Measurements from ENCODE around the gene TNRC6A.
"Not testable (repeated sequence)": the region's sequence is repeated elsewhere in the genome, so short reads cannot be mapped to it uniquely, and the experiment has no call there.

The TNRC6A gene

GRCh38 chr16:24848065-24848464 lies 118.6 kb downstream of the TNRC6A start:
- no peak for DNase-seq

- no peak for DNase-seq
Measured at GRCh38 chr16:24849641-24850040, 120.2 kb downstream of the TNRC6A start.

- DNase-seq = no peak
Measured at GRCh38 chr16:24850289-24850938, 121.0 kb downstream of the TNRC6A start.

GRCh38 chr16:24851700-24852099 lies 122.2 kb downstream of the TNRC6A start:
- no peak for DNase-seq

GRCh38 chr16:24852281-24852721 lies 122.8 kb downstream of the TNRC6A start:
- no peak for DNase-seq

GRCh38 chr16:24853169-24853824 lies 123.8 kb downstream of the TNRC6A start:
- DNase-seq = no peak

GRCh38 chr16:24853830-24854229 lies 124.4 kb downstream of the TNRC6A start:
- no peak for DNase-seq

GRCh38 chr16:24854607-24855171 lies 125.2 kb downstream of the TNRC6A start:
- no peak for DNase-seq

- no peak for DNase-seq
Measured at GRCh38 chr16:24855678-24856077, 126.2 kb downstream of the TNRC6A start.

- DNase-seq = not testable (repeated sequence)
Measured at GRCh38 chr16:24856871-24857270, 127.4 kb downstream of the TNRC6A start.

GRCh38 chr16:24858219-24859041 lies 129.0 kb downstream of the TNRC6A start:
- peak; percentile 31 for DNase-seq

- DNase-seq = no peak
Measured at GRCh38 chr16:24861461-24861860, 132.0 kb downstream of the TNRC6A start.

GRCh38 chr16:24863582-24864437 lies 134.4 kb downstream of the TNRC6A start:
- no peak for DNase-seq

GRCh38 chr16:24869033-24869432 lies 139.6 kb downstream of the TNRC6A start:
- no peak for DNase-seq

GRCh38 chr16:24871891-24872290 lies 142.4 kb downstream of the TNRC6A start:
- no peak for DNase-seq

- DNase-seq = no peak
Measured at GRCh38 chr16:24873028-24873427, 143.6 kb downstream of the TNRC6A start.

- no peak for DNase-seq
Measured at GRCh38 chr16:24875466-24875865, 146.0 kb downstream of the TNRC6A start.
